GM04503 (cell line): ENCODE results near the gene KLHL3.

ENCODE experiments used
- DNase-seq: peaks from one replicate; pipeline ENCODE4 v3.0.0-alpha.2; 2012; ENCODE audit warnings: low read depth

The KLHL3 gene

DNA sequence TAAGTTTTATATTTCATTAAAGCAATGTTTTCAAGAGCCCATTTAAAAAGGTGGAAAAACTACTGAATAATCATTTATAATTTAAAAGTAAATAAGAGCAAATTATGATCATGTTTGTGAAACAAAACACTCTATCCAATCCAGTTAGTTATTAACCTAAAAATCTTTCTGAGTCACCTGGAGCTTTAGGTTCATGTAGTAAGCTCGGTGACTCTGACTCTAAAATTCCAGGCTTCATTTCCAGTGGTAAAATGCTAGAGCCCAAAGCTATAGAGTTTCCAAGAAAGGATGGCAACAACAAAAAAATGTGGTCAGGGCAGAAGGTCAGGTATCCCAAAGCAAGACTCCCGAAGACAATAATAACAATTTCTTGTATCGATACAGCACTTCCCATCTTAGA, 160.7 kb downstream of the KLHL3 start:
- DNase-seq, result no peak

DNA sequence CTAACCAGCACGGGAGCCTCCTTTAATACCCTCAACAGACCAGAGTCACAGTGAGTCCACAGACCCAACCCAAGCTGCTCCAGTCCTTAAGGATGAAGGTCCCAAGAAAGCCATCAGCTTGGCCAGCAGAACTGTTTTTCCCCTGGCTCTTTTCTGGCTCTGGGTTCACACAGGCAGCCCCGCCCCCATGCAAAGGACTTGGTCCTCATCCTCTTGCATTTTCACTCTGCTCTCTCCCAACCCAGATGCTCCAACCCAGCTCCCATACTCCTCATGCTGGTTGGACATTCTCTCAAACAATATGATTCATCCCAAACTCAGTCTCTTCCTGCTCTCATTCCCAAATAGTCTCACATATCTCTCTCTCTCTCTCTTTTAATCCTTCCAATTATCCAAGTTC, 162.5 kb downstream of the KLHL3 start:
- DNase-seq, result no peak

DNA sequence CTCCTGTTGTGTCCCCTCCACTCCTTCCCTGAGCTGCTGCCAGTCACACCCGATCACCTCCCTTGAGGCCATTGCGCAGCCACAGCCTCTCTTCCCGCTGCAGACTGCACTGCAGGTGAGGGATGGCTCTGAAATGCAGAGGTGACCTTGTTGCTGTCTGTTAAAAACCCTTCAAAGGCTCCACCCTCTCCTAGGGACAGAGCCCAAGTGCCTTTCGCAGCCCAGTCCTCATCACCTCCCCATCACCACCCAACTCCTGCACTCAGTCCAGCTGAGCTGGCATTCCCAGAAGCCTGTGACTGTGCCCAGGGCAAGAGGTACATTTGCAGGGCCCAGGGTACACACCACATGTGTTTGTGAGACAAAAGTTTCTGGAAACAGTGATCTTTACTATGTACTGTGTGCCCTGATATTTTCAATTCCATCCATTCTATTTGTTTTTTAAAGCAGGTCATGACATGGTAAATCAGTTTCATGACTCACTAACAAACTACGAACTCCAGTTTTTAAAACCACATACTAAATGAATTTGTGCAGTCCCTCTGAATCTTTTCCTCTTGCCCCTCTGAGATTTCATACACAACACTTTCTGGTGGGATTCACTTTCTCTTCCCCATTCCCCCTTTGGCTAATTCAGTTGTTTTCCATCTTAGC, 163.7 kb downstream of the KLHL3 start:
- no peak for DNase-seq

DNA sequence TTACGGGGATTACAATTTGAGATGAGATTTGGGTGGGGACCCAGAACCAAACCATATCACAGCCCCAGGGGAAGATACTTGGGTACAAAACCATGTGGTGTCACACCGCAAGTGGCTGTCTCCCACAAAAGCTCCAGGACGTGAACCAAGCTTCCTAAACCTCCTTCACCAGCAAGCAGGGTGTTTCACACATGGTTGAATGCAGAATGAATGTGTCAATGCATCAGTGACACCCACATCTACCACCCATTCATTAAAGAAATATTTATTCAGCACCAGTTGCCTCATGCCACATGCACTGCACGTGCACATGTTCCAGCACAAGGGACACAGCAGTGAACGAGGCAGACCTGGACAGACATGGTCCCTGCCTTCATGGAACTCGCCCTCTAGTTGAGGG, 165.8 kb downstream of the KLHL3 start:
- no peak for DNase-seq
